Measurements from ENCODE around the gene OGFOD2. TPM values are rescaled to one million over a fixed set of nuclear protein-coding genes. Genes with fewer than 3 reads are reported as not detected.

Gene OGFOD2
- total RNA-seq, 1 experiment from 2014 or later: 35.6 TPM

DNA sequence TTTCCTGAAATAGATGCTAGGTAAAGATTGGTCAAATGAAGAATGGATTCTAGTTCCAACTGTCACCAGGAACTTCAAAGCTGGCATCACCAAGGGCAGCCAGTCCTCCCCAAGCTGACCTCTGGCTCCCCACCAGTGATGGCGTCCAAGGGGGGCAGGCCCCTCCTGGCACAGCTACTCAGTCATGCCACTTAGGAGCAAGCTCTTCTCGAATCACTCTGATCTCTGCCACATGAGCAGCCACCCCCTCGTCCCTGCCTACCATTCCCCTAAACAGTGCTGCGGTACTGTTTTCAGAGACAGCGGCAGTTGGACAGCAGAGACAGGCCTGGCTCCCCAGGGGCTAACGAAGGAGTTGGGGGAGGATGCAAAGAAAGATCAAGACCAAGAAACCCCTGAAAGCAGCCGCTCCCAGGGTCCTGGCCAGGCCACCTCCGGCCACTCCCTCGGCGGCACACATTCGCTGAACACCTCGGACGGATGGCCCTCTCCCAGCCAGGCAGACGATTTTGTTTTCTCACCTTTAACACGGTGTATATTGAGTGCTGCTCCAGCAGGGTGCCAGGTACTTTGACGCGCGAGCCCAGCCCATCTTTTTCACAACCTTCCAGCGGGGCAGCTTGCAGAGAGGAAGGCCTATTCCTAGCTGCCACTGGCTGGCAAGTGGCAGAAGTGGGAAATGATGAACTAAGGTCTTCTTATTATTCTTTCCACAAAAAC is 52.8 kb downstream of the OGFOD2 start:
- BruUV-seq (replicated peaks): no TSS peak
- no peaks in the 10 kb centered on the region for H3K79me2 ChIP-seq (ENCODE audit: low read length)
- POLR2A ChIA-PET (ENCODE audit: unreplicated experiment): no interaction called here
- no peak for DNase-seq
- H4K20me1 ChIP-seq (ENCODE audit: low read length): no peaks in the 10 kb centered on the region
- H3K9me2 ChIP-seq (replicated peaks; ENCODE audit: low read length): no peaks in the 10 kb centered on the region
- CTCF ChIA-PET: no interaction called here
- no peak overlapping the region for H3K27ac ChIP-seq (ENCODE audit: low read length)
- no peaks in the 10 kb centered on the region for H3K27me3 ChIP-seq (ENCODE audit: low read length)
- peaks cover 14% of the 10 kb centered on the region for H3K4me1 ChIP-seq (ENCODE audit: insufficient read depth, low read length)
- H3K36me3 ChIP-seq (ENCODE audit: low read depth, low read length): no peaks in the 10 kb centered on the region
- H3K4me3 ChIP-seq (ENCODE audit: low read length): no peak overlapping the region
- no peak for ATAC-seq
- no peak overlapping the region for H3K4me2 ChIP-seq (ENCODE audit: low read length)
- H2AFZ ChIP-seq (ENCODE audit: low read length): no peak overlapping the region
- H3K9ac ChIP-seq (ENCODE audit: low read length): no peak overlapping the region
- intact Hi-C loops (cut with micrococcal nuclease): no loop called here
- TF ChIP-seq EZH2phosphoT487 (IDR thresholded peaks at IDR 0.05; ENCODE audit: borderline replicate concordance, low read length): no peak
- TF ChIP-seq, protein P1, sequence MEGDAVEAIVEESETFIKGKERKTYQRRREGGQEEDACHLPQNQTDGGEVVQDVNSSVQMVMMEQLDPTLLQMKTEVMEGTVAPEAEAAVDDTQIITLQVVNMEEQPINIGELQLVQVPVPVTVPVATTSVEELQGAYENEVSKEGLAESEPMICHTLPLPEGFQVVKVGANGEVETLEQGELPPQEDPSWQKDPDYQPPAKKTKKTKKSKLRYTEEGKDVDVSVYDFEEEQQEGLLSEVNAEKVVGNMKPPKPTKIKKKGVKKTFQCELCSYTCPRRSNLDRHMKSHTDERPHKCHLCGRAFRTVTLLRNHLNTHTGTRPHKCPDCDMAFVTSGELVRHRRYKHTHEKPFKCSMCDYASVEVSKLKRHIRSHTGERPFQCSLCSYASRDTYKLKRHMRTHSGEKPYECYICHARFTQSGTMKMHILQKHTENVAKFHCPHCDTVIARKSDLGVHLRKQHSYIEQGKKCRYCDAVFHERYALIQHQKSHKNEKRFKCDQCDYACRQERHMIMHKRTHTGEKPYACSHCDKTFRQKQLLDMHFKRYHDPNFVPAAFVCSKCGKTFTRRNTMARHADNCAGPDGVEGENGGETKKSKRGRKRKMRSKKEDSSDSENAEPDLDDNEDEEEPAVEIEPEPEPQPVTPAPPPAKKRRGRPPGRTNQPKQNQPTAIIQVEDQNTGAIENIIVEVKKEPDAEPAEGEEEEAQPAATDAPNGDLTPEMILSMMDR (conservative IDR thresholded peaks at IDR 0.05; ENCODE audit: low read depth, low read length): no peak
- TF ChIP-seq EZH2 (IDR thresholded peaks at IDR 0.05; ENCODE audit: low read length, unreplicated experiment): no peak
- no peaks in the 10 kb centered on the region for H3F3A ChIP-seq (ENCODE audit: low read length, unreplicated experiment)
- no peaks in the 10 kb centered on the region for H3K9me3 ChIP-seq (ENCODE audit: low read length)

DNA sequence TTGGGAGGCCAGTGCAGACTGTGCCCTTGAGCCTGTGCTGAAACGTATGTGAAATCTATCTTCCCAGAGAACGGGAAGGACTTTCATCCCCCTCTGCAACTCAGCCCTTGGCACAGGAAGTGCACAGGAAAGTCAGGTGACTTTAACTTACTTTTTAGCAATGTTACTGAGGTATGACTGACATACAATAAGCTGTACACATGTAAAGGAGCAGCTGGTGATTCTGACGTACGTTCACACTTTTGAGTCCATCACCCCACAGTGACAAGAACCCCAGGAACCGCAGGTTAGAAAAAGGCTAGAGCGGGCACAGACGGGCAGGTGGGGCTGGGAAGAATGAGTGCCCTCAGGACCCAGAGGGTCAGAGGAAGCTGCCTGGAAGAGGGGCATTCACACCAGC is 53.4 kb downstream of the OGFOD2 start:
- Histone ChIP-seq H3K36me3 (ENCODE audit: low read depth, low read length) (no peaks in the 10 kb centered on the region), H3K9me3 (ENCODE audit: low read length) (no peaks in the 10 kb centered on the region), H3K9ac (ENCODE audit: low read length) (no peak overlapping the region), H4K20me1 (ENCODE audit: low read length) (no peaks in the 10 kb centered on the region), H3K4me2 (ENCODE audit: low read length) (no peak overlapping the region), H3F3A (ENCODE audit: low read length, unreplicated experiment) (no peaks in the 10 kb centered on the region), H3K9me2 (replicated peaks; ENCODE audit: low read length) (no peaks in the 10 kb centered on the region), H2AFZ (ENCODE audit: low read length) (no peak overlapping the region), H3K27me3 (ENCODE audit: low read length) (no peaks in the 10 kb centered on the region), H3K4me1 (ENCODE audit: insufficient read depth, low read length) (peaks cover 14% of the 10 kb centered on the region), H3K27ac (ENCODE audit: low read length) (no peak overlapping the region), H3K4me3 (ENCODE audit: low read length) (no peak overlapping the region), H3K79me2 (ENCODE audit: low read length) (no peaks in the 10 kb centered on the region)
- no peak for TF ChIP-seq EZH2phosphoT487 (IDR thresholded peaks at IDR 0.05; ENCODE audit: borderline replicate concordance, low read length)
- TF ChIP-seq, protein P1 (conservative IDR thresholded peaks at IDR 0.05; ENCODE audit: low read depth, low read length): no peak
- no peak for TF ChIP-seq EZH2 (IDR thresholded peaks at IDR 0.05; ENCODE audit: low read length, unreplicated experiment)
- ChIA-PET POLR2A (ENCODE audit: unreplicated experiment) (no interaction called here), CTCF (no interaction called here)
- ATAC-seq (no peak), DNase-seq (no peak)
- intact Hi-C loops (cut with micrococcal nuclease): no loop called here
- no TSS peak for BruUV-seq (replicated peaks)

DNA sequence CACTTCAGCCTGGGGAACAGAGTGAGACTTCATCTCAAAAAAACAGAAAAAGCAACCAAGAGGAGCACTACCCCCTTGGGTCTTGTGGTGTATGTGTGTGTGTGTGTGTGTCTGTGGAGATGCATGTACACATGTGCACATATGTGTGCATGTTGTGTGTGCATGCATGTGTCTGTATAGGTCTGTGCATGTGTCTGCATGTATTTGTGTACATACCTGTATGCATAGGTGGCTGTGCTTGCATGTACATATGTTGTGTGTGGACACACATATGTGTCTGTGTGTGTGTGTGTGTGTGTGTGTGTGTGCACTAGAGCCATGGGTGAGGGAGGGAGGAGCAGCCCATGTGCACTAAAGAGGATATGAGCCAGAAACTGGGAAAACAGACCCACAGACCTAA is 54.5 kb downstream of the OGFOD2 start:
- Histone ChIP-seq H3K36me3 (ENCODE audit: low read depth, low read length) (no peaks in the 10 kb centered on the region), H3K4me3 (ENCODE audit: low read length) (no peak overlapping the region), H3F3A (ENCODE audit: low read length, unreplicated experiment) (no peaks in the 10 kb centered on the region), H3K4me1 (ENCODE audit: insufficient read depth, low read length) (peaks cover 22% of the 10 kb centered on the region), H3K9ac (ENCODE audit: low read length) (no peak overlapping the region), H4K20me1 (ENCODE audit: low read length) (no peaks in the 10 kb centered on the region), H3K79me2 (ENCODE audit: low read length) (no peaks in the 10 kb centered on the region), H3K9me3 (ENCODE audit: low read length) (no peaks in the 10 kb centered on the region), H3K4me2 (ENCODE audit: low read length) (no peak overlapping the region), H2AFZ (ENCODE audit: low read length) (no peak overlapping the region), H3K27ac (ENCODE audit: low read length) (no peak overlapping the region), H3K27me3 (ENCODE audit: low read length) (no peaks in the 10 kb centered on the region), H3K9me2 (replicated peaks; ENCODE audit: low read length) (no peaks in the 10 kb centered on the region)
- ATAC-seq (no peak), DNase-seq (no peak)
- BruUV-seq (replicated peaks): no TSS peak
- POLR2A ChIA-PET (ENCODE audit: unreplicated experiment): no interaction called here
- TF ChIP-seq, protein P1 (conservative IDR thresholded peaks at IDR 0.05; ENCODE audit: low read depth, low read length): no peak
- TF ChIP-seq EZH2phosphoT487 (IDR thresholded peaks at IDR 0.05; ENCODE audit: borderline replicate concordance, low read length) (no peak), EZH2 (IDR thresholded peaks at IDR 0.05; ENCODE audit: low read length, unreplicated experiment) (no peak)
- CTCF ChIA-PET: no interaction called here
- intact Hi-C loops (cut with micrococcal nuclease): no loop called here
